ENCODE results near the gene PHLDA3. TPM values are rescaled to one million over a fixed set of nuclear protein-coding genes. Genes with fewer than 3 reads are reported as not detected.

Gene PHLDA3
- total RNA-seq, 2 donors from 2014 or later = 5.7 to 13.0 TPM

Other genes with a start within 250 kb of the PHLDA3 start
- gene PKP1, start 185.7 kb downstream of the PHLDA3 start, total RNA-seq = not detected
- not detected for gene TNNT2, start 91.5 kb downstream of the PHLDA3 start, total RNA-seq
- gene LAD1, start 69.9 kb downstream of the PHLDA3 start, total RNA-seq = not detected
- gene TNNI1, start 47.5 kb downstream of the PHLDA3 start, total RNA-seq = not detected
- 10 to 100 TPM; 13.2 to 57.6 TPM for gene CSRP1, start 37.9 kb upstream of the PHLDA3 start, total RNA-seq
- gene NAV1, start 69.9 kb upstream of the PHLDA3 start, total RNA-seq = 1 to 10 TPM in 1 of 2 donors, under 1 TPM in 1; 0.48 to 3.1 TPM